Measurements from ENCODE around the gene FOXP1.

The FOXP1 gene

GRCh38 chr3:71563827-71564226 lies 19.7 kb downstream of the FOXP1 start:
- DNase-seq (ENCODE audit: low spot score), result no peak

- no peak for DNase-seq (ENCODE audit: low spot score)
Measured at GRCh38 chr3:71562938-71563337, 20.6 kb downstream of the FOXP1 start.

GRCh38 chr3:71560665-71561064 lies 22.9 kb downstream of the FOXP1 start:
- no peak for DNase-seq (ENCODE audit: low spot score)

GRCh38 chr3:71559578-71560162 lies 23.9 kb downstream of the FOXP1 start:
- DNase-seq (ENCODE audit: low spot score), result no peak

GRCh38 chr3:71559021-71559420 lies 24.5 kb downstream of the FOXP1 start:
- no peak for DNase-seq (ENCODE audit: low spot score)

GRCh38 chr3:71554649-71555048 lies 28.9 kb downstream of the FOXP1 start:
- DNase-seq (ENCODE audit: low spot score), result no peak

- no peak for DNase-seq (ENCODE audit: low spot score)
Measured at GRCh38 chr3:71551311-71551919, 32.1 kb downstream of the FOXP1 start.

- no peak for DNase-seq (ENCODE audit: low spot score)
Measured at GRCh38 chr3:71549951-71550350, 33.6 kb downstream of the FOXP1 start.

- no peak for DNase-seq (ENCODE audit: low spot score)
Measured at GRCh38 chr3:71548705-71549384, 34.7 kb downstream of the FOXP1 start.

GRCh38 chr3:71547249-71548198 lies 36.0 kb downstream of the FOXP1 start:
- no peak for DNase-seq (ENCODE audit: low spot score)

- no peak for DNase-seq (ENCODE audit: low spot score)
Measured at GRCh38 chr3:71546821-71547220, 36.7 kb downstream of the FOXP1 start.

GRCh38 chr3:71545330-71545729 lies 38.2 kb downstream of the FOXP1 start:
- no peak for DNase-seq (ENCODE audit: low spot score)

- no peak for DNase-seq (ENCODE audit: low spot score)
Measured at GRCh38 chr3:71543371-71544016, 40.0 kb downstream of the FOXP1 start.

GRCh38 chr3:71542521-71543370 lies 40.8 kb downstream of the FOXP1 start:
- DNase-seq (ENCODE audit: low spot score), result peak; percentile 81

- DNase-seq (ENCODE audit: low spot score), result no peak
Measured at GRCh38 chr3:71541313-71541712, 42.2 kb downstream of the FOXP1 start.

GRCh38 chr3:71537211-71537611 lies 46.3 kb downstream of the FOXP1 start:
- DNase-seq (ENCODE audit: low spot score), result peak; percentile 11

GRCh38 chr3:71536376-71536965 lies 47.1 kb downstream of the FOXP1 start:
- DNase-seq (ENCODE audit: low spot score), result no peak

- DNase-seq (ENCODE audit: low spot score), result no peak
Measured at GRCh38 chr3:71533588-71533987, 49.9 kb downstream of the FOXP1 start.

- DNase-seq (ENCODE audit: low spot score), result peak; percentile 28
Measured at GRCh38 chr3:71532639-71533395, 50.7 kb downstream of the FOXP1 start.

Measured in kidney capillary endothelial cell (primary cell).